HCEC 1CT (cell line): ENCODE data around the gene KCNC1.

Experiments used
- DNase-seq: peaks from one replicate; pipeline ENCODE4 v3.0.0-alpha.2; 2017

KCNC1 gene

GRCh38 chr11:17738151-17738973 is 3.8 kb downstream of the KCNC1 start:
- DNase-seq: no peak

DNA sequence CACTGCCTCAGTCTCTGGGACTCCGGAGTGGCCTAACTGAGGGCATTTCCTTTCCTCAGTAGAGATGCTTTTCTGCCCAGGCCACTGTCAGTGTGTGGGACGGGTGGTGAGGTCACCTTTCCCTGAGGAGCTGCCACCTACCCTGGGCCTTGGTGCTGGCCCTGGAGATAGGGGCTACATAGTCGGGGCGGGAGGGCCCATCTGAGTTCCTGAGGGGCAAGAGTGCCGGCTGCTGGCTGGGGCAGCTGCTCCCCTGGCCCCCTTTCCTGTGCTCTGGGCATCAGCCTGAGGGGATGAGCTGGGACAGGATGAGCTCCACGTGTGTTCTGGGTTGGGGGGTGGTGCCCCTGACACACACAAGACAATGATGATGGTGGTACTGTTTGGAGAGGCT is 5.4 kb downstream of the KCNC1 start:
- no peak for DNase-seq

DNA sequence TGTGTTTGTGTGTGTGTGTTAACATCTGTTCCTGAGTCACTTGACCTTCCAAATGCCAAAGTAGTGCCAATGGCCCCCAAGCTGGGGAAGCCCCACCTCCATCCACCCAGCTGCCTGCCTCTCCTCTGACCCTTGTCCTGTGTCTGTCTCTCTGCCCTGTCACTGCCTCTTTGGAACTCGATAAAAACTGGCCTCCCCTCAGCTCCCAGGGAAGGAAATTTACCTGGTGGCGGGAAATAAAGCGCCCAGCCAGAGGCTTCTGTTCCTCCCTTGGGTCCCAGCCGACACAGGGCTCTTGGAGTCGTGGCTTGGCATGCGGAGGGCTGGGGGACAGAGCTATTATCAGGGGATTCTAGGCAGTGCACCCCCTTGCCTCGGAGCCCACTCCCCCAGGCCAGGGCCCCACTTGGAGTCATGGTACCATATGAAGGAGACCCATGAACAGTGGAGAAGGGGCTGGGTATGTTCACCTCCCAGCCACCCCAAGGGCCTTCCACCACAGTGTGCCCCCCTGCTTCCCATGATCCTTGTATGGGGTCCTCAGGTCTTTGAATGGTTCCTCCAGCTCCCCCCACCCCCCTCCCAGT is 6.2 kb downstream of the KCNC1 start:
- DNase-seq: no peak

GRCh38 chr11:17741487-17741886 is 6.9 kb downstream of the KCNC1 start:
- no peak for DNase-seq

GRCh38 chr11:17742019-17742418 is 7.4 kb downstream of the KCNC1 start:
- DNase-seq: no peak

DNA sequence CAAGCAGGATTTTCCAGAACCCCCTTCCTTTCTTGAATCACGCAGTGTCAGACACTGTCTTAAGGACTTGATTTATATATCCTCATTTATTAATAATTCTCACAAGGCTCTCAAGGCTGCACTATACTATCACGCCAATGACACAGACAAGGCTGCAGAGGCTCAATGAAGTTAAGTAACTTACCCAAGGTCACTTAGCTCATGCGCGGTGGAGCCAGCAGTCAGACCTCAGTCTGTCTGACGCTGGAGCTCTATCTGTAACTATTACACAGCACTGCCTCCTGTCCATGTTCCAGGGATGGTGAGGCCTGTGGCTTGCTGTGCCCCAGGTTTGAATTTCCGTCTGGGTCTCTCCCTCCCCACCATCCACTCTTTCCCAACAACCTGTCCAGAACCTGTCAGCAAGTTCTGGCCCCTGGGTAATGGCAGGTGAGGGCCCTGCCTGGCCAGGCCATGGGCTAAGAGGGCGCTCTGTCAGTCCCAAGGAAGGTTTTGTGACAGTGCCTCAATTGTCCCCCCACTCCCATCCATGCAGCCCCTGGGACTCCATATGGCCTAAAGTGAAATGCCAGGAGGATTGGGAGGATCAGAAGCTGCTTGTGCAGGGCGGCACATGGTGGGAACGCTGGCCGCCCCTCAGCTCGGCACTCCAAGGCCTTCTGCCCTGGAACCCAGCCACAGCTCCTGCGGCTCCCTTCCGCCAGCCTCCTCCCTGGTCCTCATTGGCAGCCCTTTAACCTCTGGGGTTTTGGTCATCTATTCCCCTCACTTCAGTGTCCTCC is 8.6 kb downstream of the KCNC1 start:
- no peak for DNase-seq

- peak; percentile 33 for DNase-seq
Observed at GRCh38 chr11:17743808-17744119, 9.2 kb downstream of the KCNC1 start.

- DNase-seq: peak; percentile 22
Observed at GRCh38 chr11:17744151-17744940, 9.8 kb downstream of the KCNC1 start.

DNA sequence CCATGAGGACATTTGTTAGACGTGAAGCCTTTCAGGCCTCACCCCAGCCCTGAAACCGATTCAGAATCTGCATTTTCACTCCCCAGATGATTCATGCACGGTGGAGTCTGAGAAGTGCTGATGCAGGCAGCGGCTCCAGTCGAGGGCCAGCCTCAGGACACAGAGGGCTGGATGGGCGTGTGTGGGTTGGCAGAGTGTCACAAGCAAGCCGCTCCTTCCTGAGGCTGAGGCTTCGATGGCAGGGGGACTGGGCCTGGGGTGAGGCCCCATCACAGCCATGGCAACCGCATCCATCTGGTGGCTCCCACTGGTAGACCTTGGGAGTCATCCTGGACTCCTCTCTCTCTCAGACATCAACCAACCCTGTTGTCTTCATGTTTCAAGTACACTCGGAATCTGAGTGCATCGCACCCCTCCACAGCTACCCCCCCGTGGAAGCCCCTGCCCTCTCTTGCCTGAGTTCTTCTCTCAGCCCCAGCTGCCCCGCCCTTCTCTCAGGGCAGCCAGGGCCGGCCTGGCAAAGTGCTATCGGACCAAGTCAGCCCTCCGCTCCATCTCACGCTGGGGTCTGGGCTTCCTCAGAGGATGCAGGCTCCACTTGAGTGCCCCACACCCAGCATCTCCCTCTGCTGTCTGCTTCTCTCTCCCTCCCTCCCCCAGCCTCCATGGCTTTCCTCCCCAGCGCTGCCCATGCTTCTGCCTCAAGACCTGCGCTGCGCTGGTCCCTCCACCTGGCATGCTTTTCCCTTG is 10.6 kb downstream of the KCNC1 start:
- DNase-seq: no peak

GRCh38 chr11:17746096-17746495 is 11.5 kb downstream of the KCNC1 start:
- no peak for DNase-seq

- DNase-seq: no peak
Observed at GRCh38 chr11:17747131-17747955, 12.8 kb downstream of the KCNC1 start.

- DNase-seq: no peak
Observed at GRCh38 chr11:17748044-17748443, 13.5 kb downstream of the KCNC1 start.

DNA sequence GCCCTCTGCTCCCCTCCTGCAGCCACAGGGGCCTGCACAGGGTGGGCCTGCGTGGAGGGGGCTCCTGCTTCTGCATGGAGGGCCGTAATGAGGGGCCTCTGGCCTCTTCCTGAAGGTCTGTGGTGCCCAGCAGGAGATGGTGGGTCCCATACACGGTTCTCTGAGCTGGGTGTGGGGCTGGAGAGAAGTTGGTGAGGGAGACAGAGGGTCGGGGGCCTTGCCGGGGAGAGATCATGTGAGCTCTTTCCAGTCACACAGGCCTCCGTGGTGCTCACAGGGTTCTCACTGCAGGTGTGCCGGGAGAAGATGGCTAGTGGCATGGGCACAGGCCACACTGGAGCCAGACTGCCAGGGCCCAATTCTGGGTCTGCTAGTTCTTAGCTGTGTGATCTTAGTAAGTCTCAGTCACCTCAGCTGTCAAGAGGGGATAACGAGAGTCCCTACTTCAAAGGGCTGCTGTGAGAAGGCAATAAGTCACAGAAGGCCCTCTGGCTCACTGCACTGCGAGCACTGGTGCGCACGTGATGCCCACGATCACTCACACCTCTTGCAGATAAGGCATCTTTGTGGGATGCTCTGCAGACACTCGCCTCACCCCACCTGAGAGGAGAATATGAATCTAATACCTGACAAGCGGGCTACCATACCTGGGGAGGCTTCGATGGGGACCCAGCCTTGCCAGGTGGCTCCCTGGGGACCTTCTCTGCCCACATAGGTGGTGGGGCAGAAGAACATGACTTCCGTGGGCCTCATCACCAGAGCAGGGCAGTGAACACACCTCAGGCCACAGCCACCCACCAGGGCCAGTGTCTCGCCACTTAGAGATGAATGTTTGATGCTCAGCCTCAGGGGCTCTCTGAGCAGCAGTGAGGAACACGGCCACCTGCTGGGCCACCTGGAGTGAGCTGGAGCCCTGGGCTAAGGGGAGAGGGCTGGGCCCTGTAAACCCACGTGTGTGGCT is 14.5 kb downstream of the KCNC1 start:
- no peak for DNase-seq

GRCh38 chr11:17750013-17750800 is 15.6 kb downstream of the KCNC1 start:
- DNase-seq: no peak

DNA sequence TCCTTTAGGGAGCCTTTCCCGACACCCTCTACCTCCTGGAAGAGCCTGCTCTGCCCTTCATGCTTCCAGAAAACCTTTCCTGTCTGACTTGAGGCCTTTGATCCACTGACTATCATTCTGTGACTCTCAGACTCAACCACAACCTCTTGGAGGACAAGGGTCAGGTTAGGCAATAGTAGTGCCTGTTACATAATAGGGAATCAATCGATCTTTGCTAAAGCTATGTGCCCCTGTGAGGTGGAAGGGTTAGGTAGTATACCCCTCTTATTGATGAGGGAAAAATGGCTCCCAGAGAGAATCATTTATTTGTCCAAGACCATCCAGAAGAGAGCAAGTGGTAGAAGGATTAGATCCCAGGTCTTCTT is 16.2 kb downstream of the KCNC1 start:
- DNase-seq: no peak

DNA sequence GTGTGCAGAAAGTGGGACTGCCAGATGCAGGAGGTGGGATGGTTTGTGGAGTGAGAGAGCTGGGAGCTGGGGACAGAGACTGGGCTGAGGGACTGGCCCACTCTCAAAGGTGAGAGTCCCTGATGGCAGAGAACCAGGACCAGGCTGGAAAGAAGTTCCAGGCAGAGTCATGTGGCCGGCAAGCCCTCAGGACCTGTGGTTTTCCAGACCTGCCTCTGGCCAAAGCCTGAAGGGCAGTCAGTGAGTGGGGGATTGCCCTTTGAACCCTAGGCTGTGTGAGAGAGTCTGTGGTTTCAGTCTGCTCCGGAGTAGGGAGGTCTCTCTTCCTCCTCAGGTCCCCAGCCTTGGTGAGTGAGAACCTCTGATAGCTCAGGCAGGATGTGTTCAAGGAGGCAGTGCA is 17.0 kb downstream of the KCNC1 start:
- no peak for DNase-seq

DNA sequence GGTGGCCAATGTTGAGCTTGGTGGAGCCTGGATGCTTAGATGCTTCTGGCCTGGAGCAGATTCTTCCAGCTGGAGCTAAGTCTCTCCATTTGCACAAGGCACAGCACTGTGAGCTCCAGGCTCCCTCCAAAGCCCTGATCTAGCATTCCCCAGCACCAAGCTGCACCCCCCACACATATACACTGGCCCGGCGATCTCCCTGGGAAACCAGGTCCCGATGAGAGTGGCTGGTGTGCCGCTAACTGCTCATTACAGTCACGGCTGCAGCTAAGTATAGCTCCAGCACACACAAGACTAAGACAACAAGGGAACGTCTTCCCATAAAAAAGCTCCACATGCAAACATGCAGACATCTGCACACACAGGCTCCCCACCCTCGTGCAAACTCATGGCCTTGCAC is 17.6 kb downstream of the KCNC1 start:
- no peak for DNase-seq

- DNase-seq: no peak
Observed at GRCh38 chr11:17753153-17753552, 18.6 kb downstream of the KCNC1 start.

DNA sequence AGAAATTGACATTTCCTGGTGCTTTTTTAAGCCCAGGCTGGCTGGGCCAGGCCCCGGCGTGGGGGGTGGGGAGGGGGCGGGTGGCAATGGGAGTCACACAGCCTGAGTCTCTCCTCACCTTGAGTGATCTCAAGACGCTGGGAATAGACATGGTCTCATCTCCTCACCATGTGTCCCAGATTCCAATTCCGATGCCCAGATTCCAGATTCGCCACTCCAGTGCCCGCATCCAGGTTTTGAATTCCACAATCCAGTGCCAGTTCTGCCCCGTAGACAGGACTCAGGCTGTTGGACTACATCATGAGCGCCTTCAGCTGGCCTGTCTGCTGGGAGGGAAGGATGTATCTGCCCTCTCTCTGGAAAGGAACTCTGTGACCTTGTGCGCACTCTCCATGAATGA is 19.1 kb downstream of the KCNC1 start:
- DNase-seq: no peak

GRCh38 chr11:17755891-17756290 is 21.3 kb downstream of the KCNC1 start:
- no peak for DNase-seq
